Heart left ventricle (tissue), 16 donors: Measurements from ENCODE around the gene USP53. TPM values are rescaled to one million over a fixed set of nuclear protein-coding genes. Genes with fewer than 3 reads are reported as not detected.

Experiments used
- ATAC-seq, 4 donors: fragments of 200-7000 bp; cut with Tn5 transposase; one replicate each; pipeline ENCODE4 v1.9.1; 2020 to 2022; ENCODE audit warnings: moderate library complexity in 4 of 4, mild to moderate bottlenecking in 3 of 4, moderate number of reproducible peaks in 1 of 4
- DNase-seq, 5 donors: peaks; one replicate each; pipeline ENCODE4 v3.0.0-alpha.2; 2020
- H3K27ac ChIP-seq, 12 donors: fragments of 200-600 bp; sonication (generic) in 4 of 12; one replicate each; pipeline versions ENCODE4 v1.5.0 to v1.8.0; 2016 to 2022; ENCODE audit warnings: mild to moderate bottlenecking in 2 of 12
- H3K27me3 ChIP-seq, 9 donors: fragments of 200-600 bp; sonication (generic) in 2 of 9; one replicate each; pipeline versions ENCODE4 v1.5.1 to v1.8.0; 2016 to 2022; ENCODE audit warnings: mild to moderate bottlenecking in 3 of 9
- H3K36me3 ChIP-seq, 9 donors: fragments of 200-600 bp; sonication (generic) in 2 of 9; one replicate each; pipeline versions ENCODE4 v1.5.0 to v1.8.0; 2018 to 2022; ENCODE audit warnings: mild to moderate bottlenecking in 2 of 9
- H3K4me1 ChIP-seq, 12 donors: fragments of 200-600 bp; sonication (generic) in 4 of 12; one replicate each; pipeline versions ENCODE4 v1.5.0 to v1.8.0; 2016 to 2022; ENCODE audit warnings: mild to moderate bottlenecking in 3 of 12
- H3K4me3 ChIP-seq, 12 donors: fragments of 200-600 bp; sonication (generic) in 4 of 12; one replicate each; pipeline versions ENCODE4 v1.5.0 to v1.8.0; 2017 to 2022; ENCODE audit warnings: mild to moderate bottlenecking in 9 of 12, moderate library complexity in 4 of 12
- H3K9me3 ChIP-seq, 12 donors: fragments of 200-600 bp; sonication (generic) in 4 of 12; one replicate each; pipeline versions ENCODE4 v1.5.0 to v1.8.0; 2016 to 2022; ENCODE audit warnings: mild to moderate bottlenecking in 1 of 12
- POLR2A ChIP-seq, 2 donors: fragments of 450-650 bp; IDR thresholded peaks; one replicate each; pipeline ENCODE4 v1.6.1; 2017; ENCODE audit warnings: antibody characterized with exemption in 2 of 2, mild to moderate bottlenecking in 2 of 2, moderate library complexity in 2 of 2
- WGBS, 4 donors: extraction: QIAGEN DNeasy Blood & Tissue Kit in 2 of 4; methylation state at CpG; one replicate each; pipeline versions ENCODE4 v1.1.5 to v1.1.7; 2013 to 2018; 5-methylcytosine and 5-hydroxymethylcytosine counted together
- intact Hi-C, 10 donors: fragments of 100-400 bp; cut with DNase I; formaldehyde crosslinking; loops; one replicate each; pipeline versions ENCODE4 v1.11.1 to v1.14.2; 2022
- polyA plus RNA-seq, 2 donors: library from polyadenylated mRNA; stranded (reverse); fragments of 200-250 nt; gene quantifications; one replicate each; pipeline ENCODE4 v1.2.3, GENCODE V29; 2013
- total RNA-seq, 9 donors: library from RNA; depleted of rRNA in 2 of 9; stranded (reverse); fragments of >200 nt in 2 of 9; fragmentation: NEBNext Ultra II Directional in 3 of 9; extraction: Animal tissue kit (Norgen Biotek cat#: 25700) in 3 of 9; gene quantifications; one replicate each; pipeline versions ENCODE4 v1.1.0 to v1.2.4, GENCODE V29; 2016 to 2023
- TF ChIP-seq, protein P1 (sequence below), 12 donors: fragments of 200-600 bp; sonication (generic) in 4 of 12; IDR thresholded peaks; one replicate each; pipeline versions ENCODE4 v1.5.0 to v1.8.0; 2018 to 2022; ENCODE audit warnings: antibody characterized with exemption in 12 of 12, mild to moderate bottlenecking in 5 of 12
- donor health status: ischemic (EF 13 %, LVEDD 7.1; RV severe dilation, severe dysfunction).
- donor health status: healthy with polysubstance abuse.
- donor health status: DM: no; HTN: yes; CAD: no.
- donor health status: DM: no; HTN: no; CAD: no.
- donor health status: ischemic (EF 25% LVEDD 6.9; RV normal size, moderate dysfunction).
- donor health status: ischemic (EF 25% LVEDD 5.7; RV mildly dilated, moderate dysfunction).
- donor health status: healthy.
- donor health status: DM: yes; HTN: yes; CAD: no.
- donor health status: ischemic (EF 35%, LVEDD 5.7; RV mildly dilated, moderate dysfunction).
- donor health status: nonischemic (EF 11% LVEDD 7.7; RV severe dilation, severe dysfunction).
- donor health status: DM: yes; HTN: yes; CAD: no.
- donor health status: PGD.
- donor health status: ischemic (EF 29% LVEDD 5.4; RV normal size, mild dysfunction).
- donor health status: nonischemic (EF 23%, LVEDD 6.1; RV moderate dilation, normal function).

The USP53 gene
- total and polyA plus RNA-seq, 11 donors: 24.2 to 52.9 (median 43.7) TPM

DNA sequence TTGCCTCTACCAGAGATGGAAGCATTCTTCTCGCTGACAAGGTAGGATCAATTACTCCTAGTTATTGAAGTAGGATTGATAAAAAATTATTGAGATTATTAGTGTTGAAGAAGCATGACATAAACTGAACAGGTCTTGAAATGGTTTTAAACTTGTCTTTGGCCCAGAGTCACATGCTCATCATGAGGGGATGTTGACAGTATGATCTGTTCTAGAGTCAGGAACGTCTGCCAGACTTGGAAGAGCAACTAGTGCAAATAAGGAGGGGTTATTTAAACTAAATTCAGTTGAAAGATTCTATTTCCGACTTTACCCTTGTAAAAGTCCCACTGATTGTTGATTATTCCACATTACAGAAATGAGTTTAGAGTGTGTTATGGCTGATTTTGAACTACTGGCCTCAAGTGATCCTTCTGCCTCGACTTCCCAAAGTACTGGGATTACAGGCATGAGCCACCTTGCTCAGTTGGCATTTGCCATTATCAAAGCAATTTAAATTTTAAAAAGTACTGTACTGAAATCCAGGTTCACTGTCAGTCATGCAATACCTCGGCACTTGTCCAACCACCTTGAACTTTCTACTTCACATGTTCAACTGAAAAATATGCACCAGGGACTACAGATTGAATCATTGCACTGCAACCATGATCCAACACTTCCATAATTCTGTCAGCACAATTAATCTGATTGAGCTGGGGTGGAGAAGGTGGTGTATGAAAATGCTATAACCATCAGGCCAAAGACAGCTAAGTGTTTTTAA is 89.7 kb downstream of the USP53 start:
- TF ChIP-seq, protein P1, sequence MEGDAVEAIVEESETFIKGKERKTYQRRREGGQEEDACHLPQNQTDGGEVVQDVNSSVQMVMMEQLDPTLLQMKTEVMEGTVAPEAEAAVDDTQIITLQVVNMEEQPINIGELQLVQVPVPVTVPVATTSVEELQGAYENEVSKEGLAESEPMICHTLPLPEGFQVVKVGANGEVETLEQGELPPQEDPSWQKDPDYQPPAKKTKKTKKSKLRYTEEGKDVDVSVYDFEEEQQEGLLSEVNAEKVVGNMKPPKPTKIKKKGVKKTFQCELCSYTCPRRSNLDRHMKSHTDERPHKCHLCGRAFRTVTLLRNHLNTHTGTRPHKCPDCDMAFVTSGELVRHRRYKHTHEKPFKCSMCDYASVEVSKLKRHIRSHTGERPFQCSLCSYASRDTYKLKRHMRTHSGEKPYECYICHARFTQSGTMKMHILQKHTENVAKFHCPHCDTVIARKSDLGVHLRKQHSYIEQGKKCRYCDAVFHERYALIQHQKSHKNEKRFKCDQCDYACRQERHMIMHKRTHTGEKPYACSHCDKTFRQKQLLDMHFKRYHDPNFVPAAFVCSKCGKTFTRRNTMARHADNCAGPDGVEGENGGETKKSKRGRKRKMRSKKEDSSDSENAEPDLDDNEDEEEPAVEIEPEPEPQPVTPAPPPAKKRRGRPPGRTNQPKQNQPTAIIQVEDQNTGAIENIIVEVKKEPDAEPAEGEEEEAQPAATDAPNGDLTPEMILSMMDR (IDR thresholded peaks at IDR 0.05): no peak
- TF ChIP-seq POLR2A (IDR thresholded peaks at IDR 0.05): no peak
- no peaks in the 10 kb centered on the region for H3K9me3 ChIP-seq
- no peak for DNase-seq
- H3K27me3 ChIP-seq: no peaks in the 10 kb centered on the region
- no peak for ATAC-seq
- H3K27ac ChIP-seq: no peak overlapping the region
- no peak overlapping the region for H3K4me3 ChIP-seq
- peaks cover 0 to 15% (median 12%) of the 10 kb centered on the region in 9 donors for H3K36me3 ChIP-seq
- 70 to 74% (median 73%) methylated on average over 5 of the region's 5 CpGs for WGBS, 4 donors
- intact Hi-C loops: loop anchor here in 1 of 10 donors (10.0 kb wide), 1 partner anchor 443 kb away; no protein-coding TSS in a partner anchor
- peaks cover 6 to 31% (median 22%) of the 10 kb centered on the region in 12 donors for H3K4me1 ChIP-seq

DNA sequence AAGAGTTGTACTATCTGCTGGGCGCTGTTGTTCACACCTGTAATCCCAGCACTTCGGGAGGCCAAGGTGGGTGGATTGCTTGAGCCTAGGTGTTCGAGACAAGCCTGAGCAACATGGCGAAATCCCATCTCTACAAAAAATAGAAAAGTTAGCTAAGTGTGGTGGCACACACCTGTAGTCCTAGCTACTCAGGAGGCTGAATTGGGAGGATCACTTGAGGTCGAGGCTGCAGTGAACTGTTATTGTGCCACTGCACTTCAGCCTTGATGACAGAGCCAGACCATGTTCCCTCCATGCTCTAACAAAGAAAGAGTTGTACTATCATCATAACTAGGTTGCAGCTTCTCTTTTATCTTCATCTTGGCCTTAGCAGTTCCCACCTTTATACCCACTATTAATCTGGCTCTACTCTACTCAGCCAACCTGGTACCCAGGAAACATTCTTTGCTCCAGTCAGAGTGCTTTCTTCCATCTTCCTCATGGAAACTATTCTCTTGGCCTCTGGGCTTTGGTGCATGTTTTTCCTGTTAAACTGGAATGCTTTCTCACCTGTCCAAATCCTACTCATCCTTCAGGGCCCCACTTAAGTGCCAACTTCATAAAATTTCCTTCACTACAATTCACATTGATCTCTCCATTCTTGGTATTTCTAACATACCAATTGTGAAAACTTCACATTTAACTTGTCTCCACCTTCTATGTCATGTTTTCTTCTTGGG is 91.2 kb downstream of the USP53 start:
- H3K27ac ChIP-seq: no peak overlapping the region
- H3K4me3 ChIP-seq: no peak overlapping the region
- DNase-seq (no peak), ATAC-seq (no peak)
- peaks cover 0 to under 1% (median 0%) of the 10 kb centered on the region in 9 donors for H3K36me3 ChIP-seq
- no peaks in the 10 kb centered on the region for H3K27me3 ChIP-seq
- H3K4me1 ChIP-seq: peaks cover 0 to 16% (median 8%) of the 10 kb centered on the region in 12 donors
- no peaks in the 10 kb centered on the region for H3K9me3 ChIP-seq
- WGBS, 4 donors: 96 to 98% (median 97%) methylated on average over 5 of the region's 5 CpGs
- intact Hi-C loops: loop anchor here in 1 of 10 donors (10.0 kb wide), 1 partner anchor 441 kb away; no protein-coding TSS in a partner anchor
- no peak for TF ChIP-seq POLR2A (IDR thresholded peaks at IDR 0.05)

DNA sequence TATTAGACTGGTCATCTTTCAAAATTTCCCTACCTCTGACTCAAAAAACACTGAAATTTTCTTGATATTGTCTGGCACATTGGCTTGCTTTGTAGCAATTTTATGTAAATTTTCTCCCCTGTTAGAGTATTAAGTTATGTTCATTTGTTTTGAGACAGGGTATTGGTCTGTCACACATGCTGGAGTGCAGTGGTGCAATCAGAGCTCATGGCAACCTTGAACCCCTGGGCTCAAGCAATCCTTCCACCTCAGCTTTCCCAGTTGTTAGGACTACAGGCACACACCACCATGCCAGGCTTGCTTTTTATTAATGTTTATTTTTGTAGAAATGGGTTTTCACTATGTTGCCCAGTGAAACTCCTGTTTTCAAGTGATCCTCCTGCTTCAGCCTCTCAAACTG is 91.9 kb downstream of the USP53 start:
- ATAC-seq (no peak), DNase-seq (no peak)
- Histone ChIP-seq H3K4me3 (no peak overlapping the region), H3K4me1 (peaks cover 0 to 10% (median 3%) of the 10 kb centered on the region in 12 donors), H3K36me3 (no peaks in the 10 kb centered on the region), H3K27ac (no peak overlapping the region), H3K27me3 (no peaks in the 10 kb centered on the region), H3K9me3 (no peaks in the 10 kb centered on the region)
- intact Hi-C loops: loop anchor here in 1 of 10 donors (10.0 kb wide), 1 partner anchor 440 kb away; no protein-coding TSS in a partner anchor
- no peak for TF ChIP-seq POLR2A (IDR thresholded peaks at IDR 0.05)
- TF ChIP-seq, protein P1 (IDR thresholded peaks at IDR 0.05): no peak

DNA sequence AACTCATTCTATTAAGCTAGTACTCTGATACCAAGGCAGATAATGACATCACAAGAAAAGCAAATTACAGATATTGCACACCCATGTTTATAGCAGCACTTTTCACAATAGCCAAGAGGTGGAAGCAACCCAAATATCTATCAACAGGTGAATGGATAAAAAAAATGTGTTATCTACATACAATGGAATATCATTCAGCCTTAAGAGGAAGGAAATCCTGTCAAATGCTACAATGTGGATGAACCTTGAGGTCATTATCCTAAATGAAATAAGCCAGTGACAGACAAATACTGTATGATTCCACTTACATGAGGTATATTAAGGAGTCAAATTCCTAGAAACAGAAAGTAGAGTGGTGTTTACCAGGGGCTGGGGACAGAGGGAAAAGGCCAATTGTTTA is 95.1 kb downstream of the USP53 start:
- ATAC-seq (no peak), DNase-seq (no peak)
- no peaks in the 10 kb centered on the region for H3K9me3 ChIP-seq
- intact Hi-C loops: loop anchor here in 1 of 10 donors (10.0 kb wide), 1 partner anchor 437 kb away; no protein-coding TSS in a partner anchor
- H3K27ac ChIP-seq: no peak overlapping the region
- TF ChIP-seq, protein P1 (IDR thresholded peaks at IDR 0.05): no peak
- TF ChIP-seq POLR2A (IDR thresholded peaks at IDR 0.05): no peak
- H3K27me3 ChIP-seq: no peaks in the 10 kb centered on the region
- H3K4me3 ChIP-seq: no peak overlapping the region
- H3K4me1 ChIP-seq: no peaks in the 10 kb centered on the region
- no peaks in the 10 kb centered on the region for H3K36me3 ChIP-seq
